Measurements from ENCODE around the gene JTB. TPM values are rescaled to one million over a fixed set of nuclear protein-coding genes. Genes with fewer than 3 reads are reported as not detected.

Gene JTB
- total RNA-seq, 3 donors from 2014 or later (not counting 1 experiment from before 2014, with no cell fraction given), result 96.9 to 107 (median 101) TPM

GRCh38 chr1:153953859-153954365 lies 23.6 kb downstream of the JTB start:
- Histone ChIP-seq H3K4me1 (ENCODE audit: control insufficient read depth, insufficient read depth, low read length) (peaks cover 37% of the 10 kb centered on the region), H3K9me3 (ENCODE audit: control insufficient read depth, insufficient read depth, low read length) (no peaks in the 10 kb centered on the region), H3K27me3 (ENCODE audit: control insufficient read depth, insufficient read depth, low read length) (no peaks in the 10 kb centered on the region), H3K36me3 (ENCODE audit: control insufficient read depth, insufficient read depth, low read length) (peaks cover 52% of the 10 kb centered on the region), H3K27ac (ENCODE audit: low read length) (no peak overlapping the region), H3K4me3 (ENCODE audit: low read length) (no peak overlapping the region)
- no peaks in the 10 kb centered on the region for H3K27me3 Mint-ChIP-seq (ENCODE audit: low read depth in 2 of 2)
- H3K36me3 Mint-ChIP-seq, result peaks cover 13% of the 10 kb centered on the region
- H3K9me3 Mint-ChIP-seq, result no peaks in the 10 kb centered on the region
- DNase-seq (no peak), ATAC-seq (no peak)
- TF ChIP-seq, protein P1, sequence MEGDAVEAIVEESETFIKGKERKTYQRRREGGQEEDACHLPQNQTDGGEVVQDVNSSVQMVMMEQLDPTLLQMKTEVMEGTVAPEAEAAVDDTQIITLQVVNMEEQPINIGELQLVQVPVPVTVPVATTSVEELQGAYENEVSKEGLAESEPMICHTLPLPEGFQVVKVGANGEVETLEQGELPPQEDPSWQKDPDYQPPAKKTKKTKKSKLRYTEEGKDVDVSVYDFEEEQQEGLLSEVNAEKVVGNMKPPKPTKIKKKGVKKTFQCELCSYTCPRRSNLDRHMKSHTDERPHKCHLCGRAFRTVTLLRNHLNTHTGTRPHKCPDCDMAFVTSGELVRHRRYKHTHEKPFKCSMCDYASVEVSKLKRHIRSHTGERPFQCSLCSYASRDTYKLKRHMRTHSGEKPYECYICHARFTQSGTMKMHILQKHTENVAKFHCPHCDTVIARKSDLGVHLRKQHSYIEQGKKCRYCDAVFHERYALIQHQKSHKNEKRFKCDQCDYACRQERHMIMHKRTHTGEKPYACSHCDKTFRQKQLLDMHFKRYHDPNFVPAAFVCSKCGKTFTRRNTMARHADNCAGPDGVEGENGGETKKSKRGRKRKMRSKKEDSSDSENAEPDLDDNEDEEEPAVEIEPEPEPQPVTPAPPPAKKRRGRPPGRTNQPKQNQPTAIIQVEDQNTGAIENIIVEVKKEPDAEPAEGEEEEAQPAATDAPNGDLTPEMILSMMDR (IDR thresholded peaks at IDR 0.05), result no peak
- H3K4me3 Mint-ChIP-seq, result no peak overlapping the region
- intact Hi-C loops (cut with micrococcal nuclease), result no loop called here
- peaks cover 42 to 45% of the 10 kb centered on the region in 2 donors for H3K4me1 Mint-ChIP-seq
- WGBS (ENCODE audit: insufficient coverage), result 94% methylated on average over 3 of the region's 4 CpGs
- H3K27ac Mint-ChIP-seq, result peak overlapping the region; percentile 12 to 81

- no peaks in the 10 kb centered on the region for H3K9me3 ChIP-seq (ENCODE audit: control insufficient read depth, insufficient read depth, low read length)
- H3K4me3 ChIP-seq (ENCODE audit: low read length), result no peak overlapping the region
- no peak for DNase-seq
- TF ChIP-seq, protein P1 (IDR thresholded peaks at IDR 0.05), result no peak
- H3K36me3 ChIP-seq (ENCODE audit: control insufficient read depth, insufficient read depth, low read length), result peaks cover 68% of the 10 kb centered on the region
- no peak overlapping the region for H3K4me3 Mint-ChIP-seq
- H3K27ac ChIP-seq (ENCODE audit: low read length), result no peak overlapping the region
- no peak overlapping the region for H3K27ac Mint-ChIP-seq
- no peak for ATAC-seq
- intact Hi-C loops (cut with micrococcal nuclease), result no loop called here
- H3K27me3 ChIP-seq (ENCODE audit: control insufficient read depth, insufficient read depth, low read length), result no peaks in the 10 kb centered on the region
- peaks cover 13% of the 10 kb centered on the region for H3K36me3 Mint-ChIP-seq
- 93% methylated on average over 2 of the region's 2 CpGs for whole genome bisulfite sequencing (ENCODE audit: insufficient coverage)
- no peaks in the 10 kb centered on the region for H3K27me3 Mint-ChIP-seq (ENCODE audit: low read depth in 2 of 2)
- H3K4me1 ChIP-seq (ENCODE audit: control insufficient read depth, insufficient read depth, low read length), result peaks cover 31% of the 10 kb centered on the region
- peaks cover 29 to 30% of the 10 kb centered on the region in 2 donors for H3K4me1 Mint-ChIP-seq
- H3K9me3 Mint-ChIP-seq, result no peaks in the 10 kb centered on the region
These were observed 25.7 kb downstream of the JTB start for GRCh38 chr1:153951801-153952200.

GRCh38 chr1:153951183-153951582 lies 26.3 kb downstream of the JTB start:
- intact Hi-C loops (cut with micrococcal nuclease), result no loop called here
- no peak overlapping the region for H3K27ac Mint-ChIP-seq
- ATAC-seq, result no peak
- WGBS (ENCODE audit: insufficient coverage), result 95% methylated on average over 11 of the region's 11 CpGs
- H3K27me3 ChIP-seq (ENCODE audit: control insufficient read depth, insufficient read depth, low read length), result no peaks in the 10 kb centered on the region
- DNase-seq, result no peak
- H3K27ac ChIP-seq (ENCODE audit: low read length), result no peak overlapping the region
- H3K9me3 ChIP-seq (ENCODE audit: control insufficient read depth, insufficient read depth, low read length), result no peaks in the 10 kb centered on the region
- H3K4me3 Mint-ChIP-seq, result no peak overlapping the region
- no peak overlapping the region for H3K4me3 ChIP-seq (ENCODE audit: low read length)
- H3K4me1 ChIP-seq (ENCODE audit: control insufficient read depth, insufficient read depth, low read length), result peaks cover 28% of the 10 kb centered on the region
- TF ChIP-seq, protein P1 (IDR thresholded peaks at IDR 0.05), result no peak
- H3K36me3 Mint-ChIP-seq, result peaks cover 13% of the 10 kb centered on the region
- H3K36me3 ChIP-seq (ENCODE audit: control insufficient read depth, insufficient read depth, low read length), result peaks cover 68% of the 10 kb centered on the region
- H3K27me3 Mint-ChIP-seq (ENCODE audit: low read depth in 2 of 2), result no peaks in the 10 kb centered on the region
- no peaks in the 10 kb centered on the region for H3K9me3 Mint-ChIP-seq
- peaks cover 26 to 27% of the 10 kb centered on the region in 2 donors for H3K4me1 Mint-ChIP-seq

All from natural killer cell (primary cell).